H9 (cell line): Measurements from ENCODE around the gene CCDC102A. TPM values are rescaled to one million over a fixed set of nuclear protein-coding genes. Genes with fewer than 3 reads are reported as not detected.

ENCODE experiments used
- DNase-seq: peaks from one replicate; pipeline ENCODE4 v3.0.0-alpha.2; 2017
- H2AFZ ChIP-seq: one replicate; pipeline ENCODE4 v1.6.1; 2013; ENCODE audit warnings: mild to moderate bottlenecking, low read length, control low read depth, moderate library complexity
- H2AK5ac ChIP-seq: 2 replicates; pipeline ENCODE4 v1.6.1; 2013; ENCODE audit warnings: low read length, control low read depth, mixed read lengths; ENCODE audit not compliant: insufficient read length
- H2BK120ac ChIP-seq: one replicate; pipeline ENCODE4 v1.6.1; 2013; ENCODE audit warnings: low read depth, mild to moderate bottlenecking, low read length, control low read depth, inconsistent platforms; ENCODE audit not compliant: poor library complexity, severe bottlenecking
- H2BK12ac ChIP-seq: 2 replicates; pipeline ENCODE4 v1.6.1; 2013; ENCODE audit warnings: low read length, control low read depth, mixed read lengths, low read depth; ENCODE audit not compliant: insufficient read length
- H2BK15ac ChIP-seq: 2 replicates; pipeline ENCODE4 v1.6.1; 2013; ENCODE audit warnings: low read depth, low read length, control low read depth
- H2BK20ac ChIP-seq: one replicate; pipeline ENCODE4 v1.6.1; 2013; ENCODE audit warnings: low read depth, mild to moderate bottlenecking, low read length, control low read depth, inconsistent platforms; ENCODE audit not compliant: poor library complexity, severe bottlenecking
- H2BK5ac ChIP-seq: 2 replicates; pipeline ENCODE4 v1.6.1; 2013; ENCODE audit warnings: low read length, control low read depth, mixed read lengths; ENCODE audit not compliant: insufficient read length
- H3K14ac ChIP-seq: 2 replicates; pipeline ENCODE4 v1.6.1; 2013; ENCODE audit warnings: low read length, control low read depth; ENCODE audit not compliant: insufficient read depth
- H3K18ac ChIP-seq: 2 replicates; pipeline ENCODE4 v1.6.1; 2013; ENCODE audit warnings: low read depth, mild to moderate bottlenecking, mixed read lengths, low read length, control low read depth; ENCODE audit not compliant: insufficient read length
- H3K23ac ChIP-seq: 2 replicates; pipeline ENCODE4 v1.6.1; 2013; ENCODE audit warnings: low read length, control low read depth, mixed read lengths, low read depth; ENCODE audit not compliant: insufficient read length
- H3K23me2 ChIP-seq: 2 replicates; pipeline ENCODE4 v1.6.1; 2013; ENCODE audit warnings: low read depth, mild to moderate bottlenecking, mixed read lengths, low read length, control low read depth; ENCODE audit not compliant: insufficient read length, poor library complexity, severe bottlenecking
- H3K27ac ChIP-seq: 2 replicates; pipeline ENCODE4 v1.5.1; 2013; ENCODE audit warnings: low read length, control low read depth, mixed read lengths, low read depth; ENCODE audit not compliant: insufficient read length
- H3K27me3 ChIP-seq: 2 replicates; pipeline ENCODE4 v1.6.1; 2013; ENCODE audit warnings: low read length, control low read depth, inconsistent platforms; ENCODE audit not compliant: insufficient read depth
- H3K4ac ChIP-seq: 2 replicates; pipeline ENCODE4 v1.6.1; 2013; ENCODE audit warnings: low read depth, mild to moderate bottlenecking, control low read depth, inconsistent platforms, low read length, moderate library complexity
- H3K4me1 ChIP-seq: 2 replicates; pipeline ENCODE4 v1.6.1; 2013; ENCODE audit warnings: low read length, control low read depth, inconsistent platforms; ENCODE audit not compliant: insufficient read depth
- H3K4me2 ChIP-seq: 2 replicates; pipeline ENCODE4 v1.6.1; 2013; ENCODE audit warnings: low read length, control low read depth, mixed read lengths; ENCODE audit not compliant: insufficient read length, insufficient read depth
- H3K56ac ChIP-seq: 2 replicates; pipeline ENCODE4 v1.6.1; 2013; ENCODE audit warnings: low read depth, mild to moderate bottlenecking, mixed read lengths, low read length, control low read depth; ENCODE audit not compliant: insufficient read length
- H3K79me1 ChIP-seq: 2 replicates; pipeline ENCODE4 v1.6.1; 2013; ENCODE audit warnings: low read depth, mild to moderate bottlenecking, moderate library complexity, low read length, control low read depth, inconsistent platforms; ENCODE audit not compliant: insufficient read depth, poor library complexity, severe bottlenecking
- H3K79me2 ChIP-seq: 2 replicates; pipeline ENCODE4 v1.6.1; 2013; ENCODE audit warnings: low read length, control low read depth, inconsistent platforms; ENCODE audit not compliant: insufficient read depth
- H3K9ac ChIP-seq: 2 replicates; pipeline ENCODE4 v1.6.1; 2013; ENCODE audit warnings: low read length, control low read depth, mixed read lengths; ENCODE audit not compliant: insufficient read length; ENCODE audit errors: extremely low read depth
- H3K9me3 ChIP-seq: one replicate; pipeline ENCODE4 v1.6.1; 2013; ENCODE audit warnings: low read depth, low read length, inconsistent platforms; ENCODE audit not compliant: control insufficient read depth
- H3T11ph ChIP-seq: one replicate; pipeline ENCODE4 v1.6.1; 2013; ENCODE audit warnings: mild to moderate bottlenecking, low read length, control low read depth, inconsistent platforms
- H4K20me1 ChIP-seq: one replicate; pipeline ENCODE4 v1.6.1; 2013; ENCODE audit not compliant: control insufficient read depth, insufficient read length, insufficient read depth
- H4K5ac ChIP-seq: 2 replicates; pipeline ENCODE4 v1.6.1; 2013; ENCODE audit warnings: low read depth, mild to moderate bottlenecking, mixed read lengths, low read length, control low read depth; ENCODE audit not compliant: insufficient read length
- H4K8ac ChIP-seq: replicated peaks from 2 replicates; pipeline ENCODE4 v1.6.1; 2013; ENCODE audit warnings: low read length, control low read depth, mixed read lengths, low read depth; ENCODE audit not compliant: insufficient read length
- H4K91ac ChIP-seq: 2 replicates; pipeline ENCODE4 v1.6.1; 2013; ENCODE audit warnings: low read depth, mild to moderate bottlenecking, moderate library complexity, mixed read lengths, low read length, control low read depth; ENCODE audit not compliant: insufficient read length
- H3K27ac Mint-ChIP-seq, 3 experiments: 2 replicates in 2 of 3; 3 replicates in 1 of 3; pipeline ENCODE4 v1.8.0; 2020 to 2021; ENCODE audit warnings: mixed read lengths in 3 of 3, mild to moderate bottlenecking in 1 of 3, moderate library complexity in 1 of 3
- H3K27me3 Mint-ChIP-seq: 2 replicates; pipeline ENCODE4 v1.8.0; 2021; ENCODE audit warnings: low read depth, mild to moderate bottlenecking, moderate library complexity, mixed read lengths
- H3K36me3 Mint-ChIP-seq, 3 experiments: 2 replicates in 2 of 3; 3 replicates in 1 of 3; pipeline ENCODE4 v1.8.0; 2020 to 2021; ENCODE audit warnings: low read depth in 3 of 3, mixed read lengths in 3 of 3; ENCODE audit not compliant: insufficient read depth in 1 of 3
- H3K4me1 Mint-ChIP-seq, 2 experiments: 2 replicates each; pipeline ENCODE4 v1.8.0; 2020; ENCODE audit warnings: mixed read lengths in 2 of 2
- H3K4me3 Mint-ChIP-seq, 2 experiments: 2 replicates in 1 of 2; 3 replicates in 1 of 2; pipeline ENCODE4 v1.8.0; 2020 to 2021; ENCODE audit warnings: mild to moderate bottlenecking in 2 of 2, mixed read lengths in 2 of 2, moderate library complexity in 1 of 2
- H3K9me3 Mint-ChIP-seq, 2 experiments: 2 replicates in 1 of 2; 3 replicates in 1 of 2; pipeline ENCODE4 v1.8.0; 2020; ENCODE audit warnings: mild to moderate bottlenecking in 2 of 2, mixed read lengths in 2 of 2, moderate library complexity in 1 of 2
- CTCF ChIP-seq: fragments of 200-600 bp; sonication (generic); conservative IDR thresholded peaks from 3 replicates; pipeline ENCODE4 v1.8.0; 2021; ENCODE audit warnings: antibody characterized with exemption, mild to moderate bottlenecking
- WGBS: extraction: QIAGEN DNeasy Blood & Tissue Kit; methylation state at CpG from one replicate; pipeline ENCODE4 v1.1.7; 2013; ENCODE audit warnings: missing lambda C conversion rate, low lambda C conversion rate, mixed read lengths; ENCODE audit not compliant: insufficient read length; ENCODE audit errors: extremely low coverage; 5-methylcytosine and 5-hydroxymethylcytosine counted together
- total RNA-seq: library from RNA; stranded (reverse); gene quantifications from 2 replicates; pipeline ENCODE4 v1.2.1, GENCODE V29; 2021

CCDC102A gene
- total RNA-seq, 1 experiment from 2014 or later: 8.2 TPM

- Histone ChIP-seq H3K18ac (no peak overlapping the region), H3K79me2 (no peaks in the 10 kb centered on the region), H3K4me2 (peak overlapping the region; percentile 71), H3K14ac (no peak overlapping the region), H3K9ac (no peak overlapping the region), H3K4me1 (peaks cover 8% of the 10 kb centered on the region; the same call in 1 of the 2 replicates), H3K23ac (no peak overlapping the region), H3K23me2 (peaks cover 4% of the 10 kb centered on the region), H3K56ac (no peak overlapping the region), H3K27ac (no peak overlapping the region), H4K8ac (no peak overlapping the region), H2BK20ac (no peak overlapping the region), H2AK5ac (no peak overlapping the region), H4K91ac (no peak overlapping the region), H4K5ac (no peak overlapping the region), H3K9me3 (no peaks in the 10 kb centered on the region), H2BK12ac (no peak overlapping the region), H3T11ph (no peak overlapping the region), H3K79me1 (no peaks in the 10 kb centered on the region), H2AFZ (no peak overlapping the region), H4K20me1 (no peaks in the 10 kb centered on the region), H2BK15ac (no peak overlapping the region), H2BK5ac (no peak overlapping the region), H3K27me3 (no peaks in the 10 kb centered on the region; the same call in 1 of the 2 replicates), H3K4ac (no peak overlapping the region), H2BK120ac (no peak overlapping the region)
- Mint-ChIP-seq H3K36me3 (peaks cover 5 to 13% (median 10%) of the 10 kb centered on the region in 3 experiments; a peak in 6 of 7 replicates), H3K27ac (peak overlapping the region in 2 of 3 experiments; percentile 86 to 93; a peak in 2 of 7 replicates), H3K9me3 (no peaks in the 10 kb centered on the region), H3K27me3 (peaks cover 34% of the 10 kb centered on the region), H3K4me3 (peak overlapping the region; percentile 73 to 83), H3K4me1 (peaks cover 43 to 44% of the 10 kb centered on the region in 2 experiments)
- DNase-seq: no peak
- no peak for TF ChIP-seq CTCF
- WGBS: no CpG with 5 or more reads among the region's 8 CpGs
These were observed 779 bp upstream of the CCDC102A start for GRCh38 chr16:57537194-57537505.
